Fibroblast of lung (primary cell): Measurements from ENCODE around the gene ALDH1L1.
"Not testable (repeated sequence)": the region's sequence is repeated elsewhere in the genome, so short reads cannot be mapped to it uniquely, and the experiment has no call there.

Source experiments
- EZH2 ChIP-seq: IDR thresholded peaks from 2 replicates; pipeline ENCODE4 v1.5.1; 2012; ENCODE audit warnings: low read length, control low read depth, mild to moderate bottlenecking; ENCODE audit errors: missing control alignments
- TF ChIP-seq, protein P1 (sequence below), 2 donors: IDR thresholded peaks in 1 of 2; conservative IDR thresholded peaks in 1 of 2; 1 replicate in 1 of 2; 2 replicates in 1 of 2; pipeline ENCODE4 v1.5.1; 2011 to 2012; ENCODE audit warnings: low read length in 2 of 2, control low read depth in 1 of 2, inconsistent platforms in 1 of 2, low read depth in 1 of 2, mild to moderate bottlenecking in 1 of 2

DNA sequence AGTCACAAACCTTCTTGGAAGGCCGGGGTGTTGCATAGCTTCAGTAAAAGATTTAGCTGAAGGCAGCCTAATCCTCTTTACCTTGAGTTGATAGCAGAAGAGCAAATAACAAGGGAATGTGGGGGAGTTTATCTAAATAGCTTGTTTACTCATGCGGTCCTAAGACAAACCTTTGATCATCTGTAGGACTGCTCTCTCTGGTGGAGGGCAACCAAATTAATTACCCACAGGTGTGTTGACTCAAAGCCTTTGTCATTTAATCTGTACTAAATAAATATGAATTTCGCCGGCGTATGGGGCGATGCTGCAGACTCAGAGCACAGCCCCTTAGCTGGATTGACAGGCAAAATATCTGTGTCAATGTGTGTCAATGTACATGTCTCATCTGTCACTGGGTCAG, 113.7 kb downstream of the ALDH1L1 start:
- TF ChIP-seq, protein P1, sequence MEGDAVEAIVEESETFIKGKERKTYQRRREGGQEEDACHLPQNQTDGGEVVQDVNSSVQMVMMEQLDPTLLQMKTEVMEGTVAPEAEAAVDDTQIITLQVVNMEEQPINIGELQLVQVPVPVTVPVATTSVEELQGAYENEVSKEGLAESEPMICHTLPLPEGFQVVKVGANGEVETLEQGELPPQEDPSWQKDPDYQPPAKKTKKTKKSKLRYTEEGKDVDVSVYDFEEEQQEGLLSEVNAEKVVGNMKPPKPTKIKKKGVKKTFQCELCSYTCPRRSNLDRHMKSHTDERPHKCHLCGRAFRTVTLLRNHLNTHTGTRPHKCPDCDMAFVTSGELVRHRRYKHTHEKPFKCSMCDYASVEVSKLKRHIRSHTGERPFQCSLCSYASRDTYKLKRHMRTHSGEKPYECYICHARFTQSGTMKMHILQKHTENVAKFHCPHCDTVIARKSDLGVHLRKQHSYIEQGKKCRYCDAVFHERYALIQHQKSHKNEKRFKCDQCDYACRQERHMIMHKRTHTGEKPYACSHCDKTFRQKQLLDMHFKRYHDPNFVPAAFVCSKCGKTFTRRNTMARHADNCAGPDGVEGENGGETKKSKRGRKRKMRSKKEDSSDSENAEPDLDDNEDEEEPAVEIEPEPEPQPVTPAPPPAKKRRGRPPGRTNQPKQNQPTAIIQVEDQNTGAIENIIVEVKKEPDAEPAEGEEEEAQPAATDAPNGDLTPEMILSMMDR (conservative IDR thresholded peaks at IDR 0.05 in 1 of 2, IDR thresholded peaks at IDR 0.05 in 1 of 2; ENCODE audit: low read depth in 1 of 2, low read length in 2 of 2): not testable (repeated sequence)
- TF ChIP-seq EZH2: not testable (repeated sequence)
